ENCODE measurements around the gene SGO2.
"Not testable (repeated sequence)": the region's sequence is repeated elsewhere in the genome, so short reads cannot be mapped to it uniquely, and the experiment has no call there.

SGO2 gene

GRCh38 chr2:200525551-200525881, 491 bp upstream of the SGO2 start:
- DNase-seq = no peak

GRCh38 chr2:200528228-200528627, 2.2 kb downstream of the SGO2 start:
- DNase-seq = no peak

GRCh38 chr2:200533754-200534153, 7.7 kb downstream of the SGO2 start:
- DNase-seq = no peak

DNA sequence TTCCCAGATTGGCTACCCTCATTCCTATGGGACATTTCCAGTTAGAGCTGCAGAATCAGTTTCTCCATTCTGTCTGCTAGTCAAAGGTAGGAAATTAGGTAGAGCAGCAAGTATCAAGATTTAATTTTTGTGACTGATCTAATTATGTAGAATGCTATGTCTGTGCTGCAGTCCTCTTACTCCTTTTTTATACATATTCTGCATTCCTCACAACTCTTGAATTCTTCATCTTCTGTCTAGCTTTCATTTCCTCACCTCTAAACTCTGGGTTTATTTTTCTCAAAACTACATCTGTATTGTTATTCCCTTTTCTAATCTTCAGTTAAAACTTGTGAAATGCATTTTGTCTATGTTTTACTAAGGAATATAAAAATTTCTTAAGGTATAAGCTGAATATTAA, 8.6 kb downstream of the SGO2 start:
- DNase-seq = no peak

DNA sequence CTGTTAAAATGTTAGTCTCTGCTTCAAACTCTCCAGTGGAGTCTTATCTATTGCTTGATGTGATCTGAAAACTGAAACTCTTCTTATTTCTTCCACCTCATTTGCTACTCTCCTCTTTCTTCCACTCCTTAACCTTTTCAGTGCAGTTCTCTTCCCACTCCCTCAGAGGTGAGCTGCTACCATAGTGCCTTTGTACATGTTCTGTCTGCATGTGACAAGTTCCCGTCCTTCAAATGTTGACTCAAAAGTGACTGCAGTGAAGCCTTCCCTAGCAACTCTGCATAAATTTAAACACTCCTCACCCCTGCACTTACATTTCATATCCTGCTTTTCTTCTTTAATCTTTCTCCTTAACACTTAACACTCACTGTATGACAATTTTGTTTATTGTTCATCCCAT, 12.1 kb downstream of the SGO2 start:
- DNase-seq = no peak

DNA sequence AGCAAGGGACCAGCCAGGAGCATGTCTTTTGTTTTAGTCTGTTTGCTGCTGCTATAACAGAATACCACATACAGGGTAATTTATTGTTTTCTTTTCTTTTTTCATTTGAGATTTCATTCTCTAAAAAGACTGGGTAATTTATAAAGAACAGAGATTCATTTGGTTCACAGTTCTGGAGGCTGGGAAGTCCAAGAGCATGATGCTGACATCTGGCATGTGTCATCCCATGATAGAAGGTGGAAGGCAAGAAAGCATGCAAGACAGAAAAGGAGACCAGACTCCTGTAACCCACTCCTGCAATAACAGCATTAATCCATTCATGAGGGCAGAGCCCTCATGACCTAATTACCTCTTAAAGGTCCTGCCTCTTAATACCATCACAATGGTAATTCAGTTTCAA, 14.8 kb downstream of the SGO2 start:
- no peak for DNase-seq

- not testable (repeated sequence) for DNase-seq
Measured at GRCh38 chr2:200566596-200566995, 40.6 kb downstream of the SGO2 start.

DNA sequence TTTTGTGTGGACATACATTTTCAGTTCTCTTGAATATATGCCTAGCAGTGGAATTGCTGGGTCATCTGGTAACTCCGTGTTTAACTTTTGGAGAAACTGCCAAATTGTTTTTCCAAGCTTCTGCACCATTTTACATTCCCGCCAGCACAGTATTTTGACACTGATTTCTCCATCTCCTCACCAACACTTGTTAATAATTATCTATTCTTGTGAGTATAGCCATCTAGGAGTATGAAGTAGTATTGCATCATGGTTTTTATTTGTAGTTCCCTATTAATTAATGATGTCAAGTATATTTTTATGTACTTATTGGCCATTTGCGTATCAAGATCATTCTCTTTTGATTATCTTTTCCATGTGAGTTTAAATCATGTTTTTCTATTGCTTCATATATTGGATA, 41.9 kb downstream of the SGO2 start:
- no peak for DNase-seq

- no peak for DNase-seq
Measured at GRCh38 chr2:200575957-200576356, 50.0 kb downstream of the SGO2 start.

GRCh38 chr2:200577027-200577426, 51.0 kb downstream of the SGO2 start:
- no peak for DNase-seq

- DNase-seq = peak; percentile 57
Measured at GRCh38 chr2:200578778-200579177, 52.8 kb downstream of the SGO2 start.

DNA sequence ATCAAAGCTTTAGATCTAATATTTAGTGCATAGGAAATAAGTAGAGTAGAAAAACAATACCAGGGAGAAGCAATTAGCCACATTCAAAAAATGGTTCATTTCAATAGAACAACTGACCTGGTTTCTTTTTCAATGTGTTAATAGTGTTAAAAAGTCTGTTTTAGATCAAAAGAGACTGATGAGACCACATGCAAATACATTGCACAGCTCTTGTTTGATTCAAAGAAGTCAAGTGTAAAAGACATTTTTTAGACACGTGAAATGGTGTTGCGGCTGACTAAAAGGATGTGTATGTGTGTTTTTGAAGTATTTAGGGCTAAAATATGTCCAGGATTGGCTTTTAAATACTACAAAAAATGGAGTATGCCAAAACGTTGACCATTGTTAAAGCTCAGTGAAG, 58.6 kb downstream of the SGO2 start:
- no peak for DNase-seq

- DNase-seq = no peak
Measured at GRCh38 chr2:200585340-200585729, 59.3 kb downstream of the SGO2 start.

DNA sequence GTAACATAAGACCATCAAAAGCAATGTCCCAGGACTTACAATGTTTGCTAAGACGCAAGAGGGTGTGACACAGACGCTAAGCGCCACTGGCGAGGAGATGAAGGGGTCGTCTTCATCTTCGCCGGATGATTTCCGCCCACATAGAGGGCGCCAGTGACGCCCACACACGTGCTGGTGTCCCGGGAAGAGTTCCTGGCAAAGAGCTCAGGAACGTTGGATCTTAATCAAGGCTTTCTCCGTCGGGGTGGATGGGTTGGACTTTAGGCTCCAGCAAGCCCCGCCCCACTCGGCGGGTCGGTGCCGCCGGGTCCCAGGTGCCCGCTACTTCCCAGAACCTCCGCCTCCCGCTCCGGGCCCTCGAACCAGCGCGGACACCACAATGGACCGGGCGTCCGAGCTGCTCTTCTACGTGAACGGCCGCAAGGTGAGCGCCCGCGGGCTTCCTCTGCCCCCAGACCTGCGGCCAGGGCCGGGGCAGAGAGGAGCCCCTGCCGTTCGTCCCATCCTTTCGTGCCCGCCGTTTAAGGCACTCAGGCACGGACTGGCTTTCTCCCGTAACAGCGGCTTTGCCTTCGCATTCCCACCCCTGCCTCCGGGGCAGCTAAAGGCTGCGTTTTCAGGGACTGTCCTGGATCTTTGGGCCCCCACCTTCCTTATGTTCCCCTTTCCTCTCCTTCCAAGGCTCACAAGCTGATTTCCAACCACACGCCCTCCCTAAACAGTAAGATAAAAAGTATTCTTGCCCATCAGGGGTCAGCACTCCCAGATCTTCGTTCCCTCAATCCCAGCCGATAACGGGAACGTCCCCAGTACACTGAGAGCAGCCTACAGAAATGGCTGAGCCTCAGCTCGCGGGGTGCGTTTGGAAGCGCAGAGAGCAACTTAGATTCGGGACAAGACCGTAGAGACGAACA, 60.0 kb downstream of the SGO2 start, which contains the start of gene AOX1:
Gene AOX1 (plus strand): TSS at position 285 of the 914 bp plus-strand sequence. CDS start 95 bp downstream, at position 380.
- no peak for DNase-seq

DNA sequence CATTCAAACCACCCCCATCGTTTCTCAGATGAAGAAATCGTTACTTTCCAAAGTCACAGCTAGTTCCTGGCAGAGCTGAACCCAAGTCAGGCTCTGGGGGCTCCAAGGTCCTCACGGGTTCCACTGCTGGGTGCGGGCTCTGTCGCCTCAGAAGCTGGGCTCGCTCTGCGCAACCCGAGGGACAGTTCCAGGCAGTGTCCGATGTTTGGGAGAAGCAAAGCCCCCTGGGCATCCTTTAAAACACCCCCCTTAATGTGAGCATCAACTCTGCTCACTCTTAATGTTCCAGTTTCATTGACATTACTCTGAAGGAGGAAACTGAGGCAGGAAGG, 60.6 kb downstream of the SGO2 start:
- no peak for DNase-seq

- DNase-seq = no peak
Measured at GRCh38 chr2:200587007-200587616, 61.1 kb downstream of the SGO2 start.

GRCh38 chr2:200588076-200588678, 62.2 kb downstream of the SGO2 start:
- no peak for DNase-seq

DNA sequence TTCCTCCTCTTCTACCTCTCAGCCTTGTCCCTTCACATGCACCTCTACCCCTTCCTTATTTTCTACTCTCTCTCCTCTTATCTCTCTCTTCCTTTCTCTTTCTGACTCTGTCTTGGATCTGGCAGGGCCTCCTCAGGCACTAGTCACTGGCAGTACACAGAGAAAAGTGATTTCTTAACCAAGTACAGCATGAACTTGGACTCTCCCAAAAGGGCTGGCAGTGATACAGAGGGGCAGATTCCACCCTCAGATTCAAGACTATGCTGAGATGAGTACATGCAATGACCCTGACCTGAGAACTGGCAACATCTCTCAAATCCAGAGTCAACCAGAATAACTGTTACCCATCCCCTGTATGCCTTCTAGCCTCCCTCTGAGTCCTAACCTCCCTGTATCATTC, 64.1 kb downstream of the SGO2 start:
- no peak for DNase-seq

- DNase-seq = no peak
Measured at GRCh38 chr2:200591308-200591707, 65.3 kb downstream of the SGO2 start.

DNA sequence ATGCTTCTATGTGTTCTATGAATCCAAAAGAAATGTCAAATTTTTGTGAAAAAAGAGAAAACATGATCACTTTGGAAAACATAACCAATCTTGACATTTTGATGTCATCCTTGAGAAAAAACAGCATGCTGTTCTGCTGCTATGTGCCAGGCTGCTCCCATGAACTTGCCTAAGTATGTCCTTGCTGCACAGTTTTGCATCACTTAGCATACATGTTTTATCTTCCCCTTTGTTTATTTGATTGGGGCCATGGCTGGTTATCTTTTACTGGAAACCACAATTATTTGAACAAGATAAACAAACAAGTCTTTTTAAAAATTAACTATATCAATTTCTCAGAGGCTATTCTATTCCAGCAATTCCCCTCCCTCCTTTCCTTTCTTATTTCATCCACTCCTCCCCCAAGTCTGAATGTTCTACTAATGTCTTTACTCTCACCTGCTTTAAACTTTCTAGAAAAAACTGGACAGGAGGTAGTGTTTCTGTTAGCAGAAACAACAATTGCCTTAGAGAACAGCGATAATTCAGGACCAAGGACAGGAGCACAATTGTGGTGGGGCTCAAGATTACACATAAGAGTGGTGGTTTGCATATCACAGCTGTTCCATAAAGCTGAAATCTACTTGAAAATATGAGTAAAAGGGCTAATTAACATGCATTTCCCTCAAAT, 66.5 kb downstream of the SGO2 start:
- no peak for DNase-seq

- no peak for DNase-seq
Measured at GRCh38 chr2:200593905-200594304, 67.9 kb downstream of the SGO2 start.

- DNase-seq = peak; percentile 78
Measured at GRCh38 chr2:200595913-200596312, 69.9 kb downstream of the SGO2 start.

DNA sequence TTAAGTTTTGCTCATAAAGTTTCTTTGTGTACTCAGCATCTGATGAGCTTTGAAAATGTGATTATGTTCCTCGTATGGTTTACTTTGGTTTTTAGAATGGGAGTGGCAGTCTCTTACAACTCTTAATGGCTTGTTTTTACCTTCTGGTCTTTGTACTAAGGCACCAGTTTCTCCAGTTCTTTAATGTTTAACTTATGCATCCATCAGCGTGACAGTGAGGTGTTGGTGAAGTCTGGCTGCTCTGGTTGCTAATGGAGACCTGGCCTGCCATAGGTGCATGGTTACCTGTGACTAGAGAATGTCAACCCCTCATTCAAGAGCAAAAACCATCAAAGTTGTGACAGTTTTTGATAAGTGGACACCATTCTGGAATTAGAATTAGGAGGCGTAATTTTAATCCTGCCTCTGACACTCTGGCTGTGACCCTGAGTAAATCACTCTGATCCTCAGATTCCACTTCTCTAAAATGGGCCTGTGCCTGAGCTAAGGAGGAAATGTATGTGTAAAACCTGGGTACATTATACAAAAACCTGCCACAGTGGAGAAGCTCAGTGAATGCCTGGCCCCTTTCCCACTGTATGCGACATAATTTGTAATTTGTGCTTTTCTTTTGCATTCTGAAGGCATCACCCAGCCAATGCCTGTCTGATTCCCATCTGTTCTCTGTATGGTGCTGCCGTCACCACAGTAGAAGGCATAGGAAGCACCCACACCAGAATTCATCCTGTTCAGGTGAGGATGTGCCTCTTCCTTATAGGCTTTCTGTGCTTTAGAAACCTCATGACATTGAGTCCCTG, 71.0 kb downstream of the SGO2 start:
- DNase-seq = no peak
